ENCODE results near the gene ST8SIA4.

Gene ST8SIA4

DNA sequence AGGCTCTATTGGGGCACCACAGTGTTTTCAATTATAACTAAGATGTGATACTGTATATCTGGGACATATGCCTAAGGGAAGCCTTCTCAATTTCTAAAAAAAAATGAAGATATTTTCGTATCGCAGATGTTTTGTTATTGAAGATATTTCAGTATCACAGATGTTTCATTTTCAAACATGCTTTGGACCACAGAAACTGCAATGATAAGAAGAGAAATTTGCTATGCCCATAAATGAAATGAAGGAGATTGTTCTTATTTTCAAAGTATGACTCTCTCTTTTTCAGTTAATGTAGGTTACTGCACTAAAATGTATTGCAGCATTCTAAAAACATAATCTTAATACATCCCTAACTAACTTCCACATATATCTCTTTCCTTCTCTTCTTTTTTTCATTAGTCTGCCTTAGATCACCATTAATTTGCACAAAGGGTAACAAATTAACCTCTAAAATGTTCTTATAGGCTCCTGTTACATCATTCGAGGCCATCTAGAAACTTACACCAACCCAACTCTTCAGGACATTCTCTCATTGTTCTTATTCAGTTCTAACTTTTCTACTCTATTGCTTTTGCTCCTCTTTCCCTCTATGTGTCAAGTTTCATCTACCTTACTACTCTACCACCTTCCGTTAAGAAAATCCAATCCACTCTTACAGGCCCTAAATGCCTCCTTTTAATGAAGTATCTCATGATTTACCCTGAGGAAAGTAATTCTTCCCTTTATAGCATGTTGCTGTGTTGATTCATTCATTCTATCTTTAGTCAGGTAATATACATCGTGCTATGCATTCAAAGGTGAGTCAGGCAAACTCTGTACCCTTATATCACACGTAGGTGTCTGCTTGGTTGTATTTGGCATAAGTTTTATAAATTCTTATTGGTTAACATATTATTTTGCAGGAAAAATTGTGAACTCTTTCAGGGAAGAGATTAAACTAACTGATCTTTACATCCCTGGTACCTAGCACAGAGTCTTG is 70.5 kb downstream of the ST8SIA4 start:
- no peak for DNase-seq (ENCODE audit: low spot score)

DNA sequence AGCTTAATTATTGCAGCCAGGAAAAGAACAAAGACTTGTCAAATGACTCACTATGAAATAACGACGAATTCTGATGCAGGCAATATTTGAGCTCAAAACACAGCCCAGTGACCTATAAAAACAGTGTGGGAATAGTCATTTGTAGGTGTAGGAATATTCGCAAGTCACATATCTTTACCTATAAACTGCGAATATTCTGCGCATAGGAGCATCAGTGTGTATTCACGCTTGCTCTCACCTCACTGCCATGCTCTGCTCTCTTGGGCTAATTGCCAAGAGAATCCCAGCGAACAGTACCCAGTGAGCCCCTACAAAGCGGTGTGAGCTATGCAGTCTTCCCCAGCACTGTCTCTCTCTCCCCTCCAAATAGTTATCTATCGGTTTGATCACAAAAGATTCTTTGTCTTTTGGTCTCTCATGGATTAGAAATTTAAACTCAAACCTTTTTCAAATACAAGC is 74.2 kb downstream of the ST8SIA4 start:
- no peak for DNase-seq (ENCODE audit: low spot score)

DNA sequence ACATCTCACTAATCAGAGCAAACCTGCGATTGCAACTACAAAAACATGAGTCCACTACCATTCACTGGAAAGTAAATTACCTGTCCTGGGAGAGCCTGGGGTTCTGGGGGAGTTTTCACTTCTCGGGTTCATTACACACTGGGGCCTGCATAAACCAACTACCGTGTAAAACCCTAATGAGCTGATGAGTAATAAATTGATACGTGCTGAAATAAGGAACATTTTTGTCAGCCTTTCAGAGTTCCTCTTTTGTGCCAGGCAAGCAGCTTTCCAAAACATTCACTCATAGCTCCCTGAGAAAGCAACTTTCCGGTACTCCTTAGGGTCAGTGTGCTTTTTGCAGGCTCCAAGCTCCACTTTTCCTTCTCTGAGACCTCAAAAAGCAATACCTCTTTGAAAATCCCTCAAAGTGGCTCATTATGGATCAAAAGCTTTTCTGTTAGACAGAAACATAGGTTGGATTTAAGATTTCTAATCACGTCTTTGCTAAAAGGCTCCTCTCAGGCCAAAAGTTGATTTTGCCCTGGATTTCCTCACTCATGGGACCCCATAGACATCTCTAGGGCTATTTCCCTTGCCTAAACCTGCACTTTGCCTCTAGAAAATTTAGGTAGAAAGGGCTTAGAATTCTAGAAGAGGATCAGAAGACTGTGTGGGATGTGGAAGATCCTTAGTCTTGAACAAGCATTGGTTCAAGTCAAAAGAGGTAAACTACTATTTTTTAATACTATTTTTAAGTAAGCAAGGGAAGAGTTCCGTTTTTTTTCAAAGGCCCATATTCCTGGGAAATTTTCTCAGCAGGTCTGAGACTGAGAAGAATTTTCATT is 74.8 kb downstream of the ST8SIA4 start:
- no peak for DNase-seq (ENCODE audit: low spot score)

DNA sequence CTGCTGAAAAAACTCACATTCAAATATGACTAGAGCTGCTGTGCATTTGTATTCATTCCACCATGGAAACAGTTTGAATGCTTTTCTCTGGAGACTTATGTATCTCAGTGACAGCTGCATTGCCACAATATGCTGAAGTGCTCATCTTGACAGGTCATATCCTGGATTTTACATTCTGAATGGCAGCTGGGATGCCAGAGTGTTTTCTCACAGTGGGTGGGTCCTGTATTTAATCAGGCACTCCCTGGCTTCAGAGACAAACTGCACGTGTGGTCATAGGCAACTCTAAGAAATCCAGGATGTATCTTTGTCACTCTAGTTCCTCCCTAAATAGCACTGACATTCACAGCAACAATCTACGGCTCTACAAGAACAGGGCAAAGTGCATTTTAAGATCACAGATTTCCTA is 75.6 kb downstream of the ST8SIA4 start:
- no peak for DNase-seq (ENCODE audit: low spot score)

DNA sequence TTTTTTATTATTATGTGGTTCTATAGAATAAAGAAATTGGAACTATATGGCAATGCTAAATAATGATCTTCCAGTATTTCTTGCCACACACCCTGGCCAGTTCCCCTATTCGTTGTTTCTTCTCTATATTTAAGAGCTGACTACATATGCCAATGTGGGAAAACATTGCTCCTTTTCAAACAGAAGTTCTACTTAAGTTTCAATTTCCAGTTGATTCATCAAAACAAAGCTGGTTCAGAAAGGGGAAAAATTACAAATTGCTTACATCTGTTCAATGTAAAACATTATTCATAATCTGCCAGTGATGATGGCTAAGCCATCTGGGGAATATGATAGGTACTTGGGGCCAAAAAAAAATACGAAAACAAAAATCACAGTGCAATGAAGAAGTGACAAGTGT is 76.9 kb downstream of the ST8SIA4 start:
- no peak for DNase-seq (ENCODE audit: low spot score)

DNA sequence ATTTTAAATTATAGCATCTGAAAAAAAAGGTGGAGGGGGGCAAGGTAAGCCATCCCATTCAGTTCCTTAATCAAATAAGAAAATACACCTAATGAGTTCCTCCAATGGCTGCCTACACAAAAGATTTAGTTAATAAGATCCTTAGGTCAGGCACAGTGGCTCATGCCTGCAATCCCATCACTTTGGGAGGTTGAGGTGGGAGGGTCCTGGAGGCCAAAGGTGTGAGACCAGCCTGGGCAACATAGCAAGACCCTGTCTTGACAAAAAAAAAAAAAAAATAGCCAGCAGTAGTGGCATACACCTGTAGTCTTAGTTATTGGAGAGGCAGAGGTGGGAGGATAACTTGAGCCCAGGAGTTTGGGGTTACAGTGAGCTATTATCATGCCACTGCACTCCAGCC is 78.4 kb downstream of the ST8SIA4 start:
- DNase-seq (ENCODE audit: low spot score): no peak

DNA sequence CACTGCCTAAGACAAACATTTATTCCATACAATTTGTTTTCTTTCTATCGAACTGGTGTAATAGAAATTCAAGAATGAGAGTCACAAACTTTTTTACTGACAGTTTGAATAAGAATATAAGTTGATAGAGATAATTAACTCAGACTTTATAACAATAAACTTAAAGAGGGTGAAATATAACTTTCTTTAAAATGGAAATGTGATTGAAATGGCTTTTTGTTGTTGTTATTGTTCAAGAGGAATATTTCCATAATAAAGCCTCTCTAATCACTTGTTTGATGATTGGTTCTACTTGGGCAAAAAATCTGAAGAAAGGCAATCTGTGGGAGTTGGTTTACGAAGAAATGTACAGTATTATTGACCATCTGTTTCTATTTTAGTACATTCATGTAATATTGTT is 79.3 kb downstream of the ST8SIA4 start:
- DNase-seq (ENCODE audit: low spot score): no peak

DNA sequence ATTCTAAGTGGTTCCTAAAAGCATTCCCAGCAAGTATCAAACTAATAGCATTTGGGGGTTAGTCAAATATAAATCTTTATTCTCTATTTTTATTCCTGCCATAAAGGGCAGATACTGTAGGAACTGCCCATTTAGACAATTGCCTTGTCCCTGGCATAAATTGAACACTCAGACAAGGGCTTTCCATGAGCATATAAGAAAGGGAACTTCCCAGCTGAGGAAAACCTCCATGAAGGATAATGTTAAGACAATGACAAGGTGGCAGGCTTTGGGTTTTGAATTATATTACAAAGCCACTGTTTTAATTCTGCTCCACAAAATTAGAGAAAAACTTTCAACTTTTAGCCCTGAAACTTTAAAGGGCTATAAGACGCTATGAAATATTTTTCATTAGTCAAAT is 81.3 kb downstream of the ST8SIA4 start:
- no peak for DNase-seq (ENCODE audit: low spot score)

DNA sequence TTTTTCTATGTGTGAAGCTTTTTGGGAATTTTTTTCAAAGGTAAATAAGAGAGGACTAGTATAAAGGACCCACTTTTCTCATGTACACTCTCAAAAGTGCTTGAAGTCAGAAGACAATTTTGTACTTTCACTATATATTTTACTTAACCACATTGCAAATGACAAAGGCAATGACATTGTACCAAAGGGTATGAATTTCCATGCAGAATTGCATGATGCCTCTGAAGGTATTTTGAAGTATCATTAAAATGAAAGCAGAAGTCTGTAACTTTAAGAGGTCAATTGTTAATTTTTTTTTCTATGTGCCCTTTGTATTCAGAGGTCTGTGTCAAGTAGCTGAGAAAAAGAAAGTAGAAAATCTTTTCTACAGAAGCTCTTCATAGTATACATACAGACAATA is 84.7 kb downstream of the ST8SIA4 start:
- DNase-seq (ENCODE audit: low spot score): no peak

DNA sequence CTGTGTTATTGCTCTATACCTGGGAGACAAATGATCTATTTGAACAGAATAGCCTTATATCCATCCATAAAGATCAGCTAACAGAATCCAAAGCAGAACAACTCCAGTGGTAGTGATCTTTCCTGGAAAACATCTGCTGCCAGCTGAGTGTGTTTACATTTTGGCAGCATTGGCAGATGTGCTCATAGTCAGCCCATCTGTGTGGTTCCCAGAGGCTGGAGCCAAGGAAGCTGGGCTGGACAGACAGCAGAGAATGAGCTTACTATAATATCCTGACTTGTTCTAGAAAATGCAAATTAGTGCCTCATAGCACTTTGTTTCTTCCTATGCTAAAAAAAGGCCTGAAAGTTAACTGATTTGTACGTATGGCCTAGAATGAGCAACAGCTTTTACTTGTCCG is 99.7 kb downstream of the ST8SIA4 start:
- DNase-seq (ENCODE audit: low spot score): no peak

DNA sequence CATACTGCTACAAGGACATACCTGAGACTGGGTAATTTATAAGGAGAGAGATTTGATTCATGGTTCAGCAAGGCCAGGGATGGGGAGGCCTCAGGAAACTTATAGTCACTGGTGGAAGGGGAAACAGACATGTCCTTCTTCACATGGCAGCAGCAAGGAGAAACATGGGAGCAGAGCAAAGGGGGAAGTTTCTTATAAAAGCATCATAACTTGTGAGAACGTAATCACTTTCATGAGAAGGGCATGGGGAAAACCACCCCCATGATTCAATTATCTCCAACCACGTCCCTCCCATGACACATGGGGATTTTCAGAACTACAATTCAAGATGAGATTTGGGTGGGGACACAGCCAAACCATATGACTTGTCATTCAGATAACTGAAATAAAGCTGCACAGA is 100.9 kb downstream of the ST8SIA4 start:
- DNase-seq (ENCODE audit: low spot score): no peak

DNA sequence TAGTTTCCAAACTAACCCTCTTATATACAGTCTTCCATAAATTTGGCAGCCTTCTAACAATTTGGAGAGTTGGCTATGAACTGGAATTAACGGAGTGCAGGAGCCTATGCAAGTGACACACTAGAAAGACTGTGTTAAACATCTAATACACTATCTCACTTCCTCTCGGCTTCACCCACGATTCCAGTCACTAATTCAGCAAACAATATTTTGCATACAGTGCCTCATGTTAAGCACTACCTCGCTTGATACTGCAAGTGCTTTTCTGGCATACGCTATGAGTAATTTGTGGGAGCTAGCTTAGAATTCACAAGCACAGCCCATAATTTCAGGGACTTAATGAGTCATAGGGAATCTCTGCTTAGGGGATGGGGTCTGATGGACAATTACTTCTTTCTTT is 102.5 kb downstream of the ST8SIA4 start:
- no peak for DNase-seq (ENCODE audit: low spot score)

DNA sequence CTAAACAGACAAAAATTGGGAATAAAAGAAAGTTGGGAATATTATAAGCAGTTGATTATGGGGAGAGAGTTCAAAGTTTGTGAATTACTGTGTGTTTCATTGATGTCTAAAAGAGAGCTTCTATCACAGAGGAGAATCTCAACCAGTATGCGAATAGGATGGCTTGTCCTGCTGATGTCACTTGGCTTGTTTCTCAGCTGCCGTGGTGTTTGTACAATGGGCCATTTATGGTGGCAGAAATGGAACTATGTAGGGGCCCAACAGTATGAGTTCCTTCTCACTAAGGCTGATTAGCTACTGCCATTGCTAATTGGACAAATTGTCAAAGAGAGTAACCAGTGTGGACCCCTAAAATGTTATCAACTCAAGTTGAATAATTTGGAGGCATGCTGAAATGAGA is 103.9 kb downstream of the ST8SIA4 start:
- DNase-seq (ENCODE audit: low spot score): peak; percentile 78

DNA sequence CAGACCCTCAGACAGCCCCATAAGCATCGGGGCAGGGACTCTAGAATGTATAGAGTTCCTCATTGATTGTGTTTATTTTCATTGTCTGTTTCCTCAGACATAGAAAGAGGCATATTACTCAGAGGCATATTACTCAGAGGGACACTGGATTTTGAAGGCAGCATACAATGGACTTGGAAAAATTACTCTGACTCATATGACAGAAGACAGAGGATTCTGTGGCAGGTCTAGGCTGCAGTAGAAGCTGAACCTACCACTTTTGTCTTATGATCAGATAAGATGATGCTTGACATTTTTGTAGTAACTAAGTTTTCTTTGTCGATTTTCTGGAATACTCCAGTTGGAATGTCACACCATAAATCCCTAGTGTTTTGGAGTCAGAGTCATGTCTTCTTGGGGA is 105.2 kb downstream of the ST8SIA4 start:
- no peak for DNase-seq (ENCODE audit: low spot score)

DNA sequence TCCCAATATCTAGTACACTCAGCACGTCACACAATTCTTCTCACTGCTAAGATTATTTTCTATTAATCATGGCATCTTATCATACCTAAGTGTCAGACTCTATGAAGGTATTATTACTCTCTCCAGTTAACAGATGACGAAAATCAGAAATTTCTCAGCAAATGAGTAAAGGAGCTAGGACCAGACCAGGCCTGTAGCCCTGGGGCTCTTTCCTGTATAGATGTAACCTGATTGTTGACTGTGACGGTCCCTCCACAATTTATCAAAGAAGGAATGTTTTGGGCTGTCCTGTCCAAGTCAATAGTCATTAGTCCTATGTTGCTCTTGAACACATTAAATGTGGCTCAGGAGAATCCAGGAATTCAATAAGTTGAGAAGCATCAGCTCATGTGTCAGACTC is 106.2 kb downstream of the ST8SIA4 start:
- DNase-seq (ENCODE audit: low spot score): no peak

DNA sequence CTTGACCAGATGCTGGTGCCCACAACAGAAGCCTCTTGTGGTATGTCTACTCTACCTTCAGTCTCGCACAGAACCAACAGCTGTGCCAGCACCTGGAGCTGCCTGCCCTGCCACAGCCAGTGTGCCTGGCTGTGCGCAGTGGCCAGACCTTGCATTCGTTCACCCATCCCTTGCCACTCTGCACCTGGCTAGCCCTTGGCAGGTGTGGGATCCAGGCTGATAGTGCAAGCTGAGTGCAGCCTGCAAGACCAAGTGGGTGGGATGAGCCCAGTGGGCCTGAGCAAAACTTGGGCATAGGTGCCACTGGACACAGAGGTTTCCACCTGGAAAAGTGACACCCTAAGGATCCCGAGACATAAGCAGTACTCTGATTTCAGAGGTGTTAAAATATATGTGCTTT is 108.2 kb downstream of the ST8SIA4 start:
- DNase-seq (ENCODE audit: low spot score): no peak

DNA sequence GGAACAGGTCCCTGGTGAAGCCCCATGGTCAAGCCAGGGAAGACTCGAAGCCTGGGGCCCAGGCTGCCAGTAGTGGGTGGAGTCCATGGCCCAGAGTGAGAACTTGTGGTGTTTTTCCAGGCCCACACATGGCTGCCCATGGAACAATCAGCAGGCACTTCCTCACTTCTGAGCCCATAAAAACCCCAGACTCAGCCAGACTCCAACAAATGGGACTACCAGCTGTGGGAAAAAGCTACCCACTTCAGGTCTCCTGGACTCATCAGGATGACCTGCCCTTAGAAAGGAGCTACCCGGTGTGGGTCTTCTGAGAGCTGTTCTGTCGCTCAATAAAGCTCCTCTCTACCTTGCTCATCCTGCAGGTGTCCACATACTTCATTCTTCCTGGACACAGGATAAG is 108.9 kb downstream of the ST8SIA4 start:
- no peak for DNase-seq (ENCODE audit: low spot score)

DNA sequence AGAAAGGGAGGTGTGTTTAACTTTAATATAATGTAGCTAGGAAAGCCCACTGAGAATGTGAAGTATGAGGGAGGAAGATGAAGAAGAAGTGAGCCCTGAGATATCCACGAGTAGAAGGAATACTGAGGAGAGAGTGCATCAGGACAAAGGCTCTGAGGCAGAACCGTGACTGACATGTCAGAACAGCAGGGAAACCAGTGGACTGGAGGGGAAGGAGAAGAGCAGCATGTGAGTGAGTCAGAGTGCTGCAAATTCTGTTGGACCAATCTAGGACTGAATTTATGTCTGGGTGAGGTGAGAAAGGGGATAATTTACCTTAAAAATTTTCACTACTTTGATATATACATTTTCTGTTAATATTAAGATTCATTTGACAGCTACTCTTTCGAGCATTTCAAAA is 110.3 kb downstream of the ST8SIA4 start:
- DNase-seq (ENCODE audit: low spot score): no peak

DNA sequence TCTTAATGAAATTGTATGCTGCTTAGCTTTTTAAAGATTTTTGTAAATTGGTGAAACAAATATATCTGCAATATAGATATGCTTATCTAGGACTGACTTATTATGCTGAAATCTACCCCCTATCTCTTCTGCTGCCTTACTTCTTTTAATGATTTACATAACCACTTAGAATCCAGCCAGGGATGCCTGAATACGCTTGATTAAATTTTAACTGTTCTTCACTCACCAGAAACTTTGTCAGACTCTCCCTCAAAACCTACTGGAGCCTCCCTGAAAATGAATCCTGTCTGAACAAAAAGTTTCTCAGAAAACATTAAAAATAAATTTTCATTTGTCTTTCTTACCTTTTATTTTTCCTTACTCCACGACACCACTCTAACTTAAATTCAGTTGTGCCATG is 111.7 kb downstream of the ST8SIA4 start:
- no peak for DNase-seq (ENCODE audit: low spot score)

DNA sequence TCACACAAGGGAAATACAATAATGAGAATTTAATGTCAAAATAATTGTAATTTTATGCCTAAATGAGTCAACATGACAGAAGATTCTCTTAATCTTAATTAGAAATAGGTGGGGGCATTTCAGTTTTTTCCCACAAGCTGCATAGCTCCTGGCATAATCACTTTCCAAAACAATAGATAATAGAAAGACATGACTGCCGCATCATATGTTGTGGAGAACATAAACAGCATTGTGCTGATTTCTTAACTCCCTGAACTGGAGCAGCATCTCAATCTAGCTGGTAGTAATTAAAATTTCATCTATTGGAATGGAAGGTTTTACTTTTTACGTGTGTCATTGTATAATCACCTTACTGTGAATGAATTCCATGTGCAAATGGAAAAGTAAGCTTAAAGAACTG is 112.1 kb downstream of the ST8SIA4 start:
- DNase-seq (ENCODE audit: low spot score): no peak

DNA sequence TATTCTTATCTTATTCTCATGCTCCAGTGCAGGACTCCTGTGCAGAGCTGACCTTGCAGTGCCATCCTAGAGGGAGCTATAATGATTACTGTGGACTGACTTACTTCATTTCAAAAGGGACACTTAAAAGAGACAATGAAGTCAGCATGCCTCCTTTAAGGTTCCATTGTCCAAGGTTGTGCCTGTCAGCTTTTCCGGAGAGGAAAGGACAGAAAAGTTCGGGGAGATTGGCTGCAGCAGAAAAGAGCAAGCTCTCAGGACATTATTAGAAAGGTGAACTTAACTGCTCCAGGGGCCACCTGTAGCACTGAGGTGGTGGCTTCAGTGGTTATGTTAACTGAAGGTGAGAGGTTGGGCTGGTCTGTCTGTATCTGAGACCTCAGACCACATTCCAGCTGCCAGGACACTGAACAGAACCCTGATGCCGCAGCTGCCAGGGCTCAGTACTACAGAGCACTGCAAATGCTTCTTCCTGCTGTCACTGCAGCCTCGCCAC is 112.9 kb downstream of the ST8SIA4 start:
- DNase-seq (ENCODE audit: low spot score): peak; percentile 40

DNA sequence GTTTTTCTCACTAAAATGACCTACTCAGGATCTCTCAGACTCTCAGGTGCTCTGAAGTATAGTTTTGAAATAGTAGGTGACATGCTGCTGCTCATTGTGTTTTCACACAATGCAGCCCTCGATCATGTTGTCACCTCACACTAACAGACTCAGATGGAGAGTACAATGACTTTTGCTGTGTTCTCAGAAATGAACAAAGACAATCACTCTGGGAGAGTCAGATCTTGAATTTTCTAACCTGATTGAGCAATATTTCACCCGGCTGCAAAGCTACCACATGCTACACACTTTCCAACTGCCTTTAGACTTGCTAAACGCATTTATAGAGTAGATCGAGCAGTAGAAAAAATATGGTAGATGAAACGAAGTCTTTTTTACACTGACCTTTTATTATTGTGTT is 113.4 kb downstream of the ST8SIA4 start:
- DNase-seq (ENCODE audit: low spot score): no peak

Data from SK-N-DZ (cell line).